D341Med (cell line): ENCODE measurements around the gene MYH9.
"Not testable (repeated sequence)": the region's sequence is repeated elsewhere in the genome, so short reads cannot be mapped to it uniquely, and the experiment has no call there.

Source experiments
- DNase-seq: peaks from one replicate; pipeline ENCODE4 v3.0.0; 2012; ENCODE audit warnings: low spot score

The MYH9 gene

DNA sequence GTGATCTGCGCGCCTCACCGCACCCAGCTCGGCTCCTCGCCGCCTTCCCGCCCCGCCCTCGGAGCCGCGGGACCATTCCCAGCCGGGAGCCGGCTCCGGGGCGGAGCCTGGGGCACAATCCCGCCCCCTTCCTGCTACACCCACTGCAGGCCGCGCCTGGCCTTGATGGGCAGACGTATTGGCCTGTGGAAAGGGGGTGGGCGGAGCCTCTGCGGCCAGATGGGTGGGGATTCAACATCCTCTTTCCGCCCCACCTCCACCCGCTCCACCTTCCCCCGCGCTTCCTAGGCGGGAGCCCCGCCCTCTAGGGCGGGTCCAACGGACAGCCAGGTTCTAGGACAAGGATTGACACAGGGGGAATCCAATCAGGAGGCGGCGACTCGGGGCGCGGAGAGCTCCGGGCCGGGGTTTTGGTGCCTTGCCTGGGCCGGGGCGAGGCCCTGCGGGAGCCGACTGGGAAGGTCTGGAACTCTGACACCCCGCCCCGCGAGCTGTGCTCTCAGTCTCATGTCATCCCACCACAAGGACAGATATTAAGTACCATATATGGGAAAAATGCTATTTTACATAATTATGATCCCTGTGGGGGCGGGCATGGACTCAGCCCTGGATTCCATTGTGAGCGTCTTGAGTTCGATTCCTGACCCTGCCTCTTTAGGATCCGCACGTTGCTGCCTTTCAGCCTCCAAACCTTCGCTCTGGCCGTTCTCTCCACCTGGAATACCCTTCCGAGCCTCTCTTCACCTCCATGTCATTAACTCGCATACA is at the start of gene MYH9:
Gene MYH9, minus strand, starts transcription at position 9 of the 768 bp plus-strand sequence. CDS start 38,731 bp downstream, outside the sequence.
- DNase-seq = peak; percentile 99

DNA sequence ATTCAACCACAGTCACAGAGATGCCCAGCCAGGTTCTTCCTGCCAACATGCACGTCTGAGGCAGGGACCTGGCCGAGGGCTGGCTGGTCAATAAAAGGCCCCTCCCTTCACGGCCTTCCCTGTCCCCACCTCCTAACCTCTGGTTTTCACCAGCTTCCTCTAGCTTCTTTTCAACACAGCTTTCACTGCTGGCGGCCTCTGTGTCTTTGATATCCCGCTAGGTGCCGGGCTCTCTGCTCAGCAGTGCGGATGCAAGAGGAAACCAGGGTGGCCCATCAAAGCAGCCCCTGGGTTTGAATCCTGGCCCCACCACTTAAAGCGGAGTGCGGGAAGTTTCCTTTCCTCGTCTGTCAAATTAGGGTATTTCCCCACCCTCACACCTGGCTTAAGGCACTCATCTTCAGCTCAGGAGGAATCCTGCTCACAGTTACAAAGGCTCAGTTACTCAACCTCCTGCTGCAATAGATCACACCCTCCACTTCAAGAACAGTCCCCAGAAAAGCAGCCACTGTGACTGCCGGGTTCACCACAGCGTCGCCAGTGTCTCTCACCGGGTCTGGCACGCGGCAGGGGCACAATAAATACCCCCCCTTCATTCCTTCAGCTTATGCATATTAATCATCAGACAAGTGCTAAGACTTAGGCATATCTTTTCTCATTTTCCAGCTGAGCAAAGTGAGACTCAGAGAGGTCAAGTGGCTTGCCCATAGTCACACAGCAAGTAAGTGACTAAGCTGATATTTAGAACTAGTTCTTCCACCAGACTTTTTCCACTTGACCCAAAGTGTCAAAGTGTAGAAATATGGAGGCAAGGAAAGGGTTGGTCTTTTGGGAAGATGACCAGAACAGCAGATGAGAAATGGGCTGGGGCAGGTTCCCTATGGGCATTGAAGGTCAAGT is 48.0 kb upstream of the MYH9 start:
- no peak for DNase-seq

DNA sequence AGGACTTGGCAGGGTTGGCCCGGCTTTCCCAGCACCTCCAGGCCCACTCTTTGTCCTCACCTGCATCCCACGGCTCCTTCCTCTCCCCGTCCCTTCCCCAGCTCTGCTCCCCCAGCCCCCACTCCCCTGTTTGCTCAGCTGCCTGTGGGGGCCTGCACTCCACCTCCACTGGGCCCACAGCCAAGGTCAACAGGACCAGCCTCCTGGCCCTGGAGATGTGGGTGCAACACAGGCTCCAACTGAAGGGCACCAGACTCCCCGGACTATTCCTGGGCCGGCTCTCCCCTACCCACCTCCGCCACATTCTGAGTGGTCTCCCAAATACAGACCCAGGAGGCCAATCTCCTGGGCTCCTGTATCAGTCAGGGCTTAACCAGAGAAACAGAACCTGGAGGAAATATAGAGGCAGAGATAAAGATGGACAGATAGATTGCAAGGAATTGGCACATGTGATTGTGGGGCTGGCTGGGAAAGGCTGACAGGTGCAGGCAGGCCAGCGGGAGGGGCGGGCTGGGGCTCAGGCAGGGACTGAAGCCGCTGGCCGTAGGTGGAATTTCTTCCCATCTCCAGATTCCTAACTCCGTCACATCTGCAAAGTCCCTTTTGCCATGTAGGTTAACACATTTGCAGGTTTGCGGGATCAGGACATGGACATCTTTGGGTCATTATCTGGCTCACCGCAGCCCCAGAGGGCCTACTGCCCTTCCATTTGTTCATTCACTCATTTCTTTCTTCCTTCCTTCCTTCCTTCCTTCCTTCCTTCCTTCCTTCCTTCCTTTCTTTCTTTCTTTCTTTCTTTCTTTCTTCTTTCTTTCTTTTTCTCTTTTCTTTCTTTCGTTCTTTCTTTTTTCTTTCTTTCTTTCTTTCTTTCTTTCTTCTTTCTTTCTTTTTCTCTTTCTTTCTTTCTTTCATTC is 45.8 kb upstream of the MYH9 start:
- no peak for DNase-seq

DNA sequence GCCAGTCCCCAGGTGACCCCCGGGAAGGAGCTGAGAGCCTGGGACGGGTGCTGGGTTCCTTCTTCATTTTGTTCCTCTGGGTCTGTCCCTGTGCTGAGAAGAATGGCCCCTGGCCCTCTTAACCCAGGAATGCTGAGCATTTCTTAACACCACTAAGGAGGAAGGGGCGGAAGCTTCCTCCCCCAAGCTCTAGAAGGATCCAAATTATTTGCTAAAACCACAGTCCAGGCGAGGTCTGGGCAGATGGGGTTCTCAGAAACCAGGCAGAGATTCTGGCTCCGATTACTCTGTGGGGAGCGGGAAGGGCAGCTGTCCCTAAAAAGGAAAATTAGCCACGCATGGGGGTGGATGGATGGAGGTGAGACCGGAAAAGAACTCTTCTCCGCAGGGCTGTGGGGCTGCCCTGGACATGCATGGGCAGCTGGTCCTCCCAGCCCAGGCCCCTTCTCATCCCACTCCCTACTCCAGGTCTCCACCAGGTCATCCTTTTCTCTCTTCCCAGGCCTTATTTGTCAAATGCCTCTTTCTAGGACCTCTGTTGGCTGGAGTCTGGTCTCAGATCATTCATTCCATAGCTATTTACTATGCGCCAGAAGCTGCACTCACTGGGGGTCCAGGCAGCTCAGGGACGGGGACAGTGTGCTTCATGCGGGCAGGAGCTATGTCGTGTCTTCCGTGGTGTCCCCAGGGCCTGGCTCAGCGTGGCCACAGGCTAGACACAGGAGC is 45.0 kb upstream of the MYH9 start:
- DNase-seq = no peak

DNA sequence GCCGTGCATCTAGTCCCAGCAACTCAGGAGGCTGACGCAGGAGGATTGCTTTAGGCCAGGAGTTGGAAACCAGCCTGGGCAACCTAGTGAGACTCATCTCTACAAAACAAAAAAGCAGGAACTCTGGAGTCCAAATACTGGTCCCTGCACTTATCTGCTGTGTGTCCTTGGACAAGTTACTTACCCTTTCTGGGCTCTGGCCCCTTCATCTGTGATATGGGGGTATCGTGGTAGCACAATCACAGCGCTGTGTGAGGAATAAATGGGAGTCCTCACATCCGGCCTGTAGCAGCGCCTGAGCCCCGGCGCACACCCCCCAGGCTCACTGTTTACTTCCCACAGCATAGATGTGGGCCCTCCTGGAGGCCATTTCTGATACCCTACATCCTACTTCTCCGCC is 44.2 kb upstream of the MYH9 start:
- no peak for DNase-seq

DNA sequence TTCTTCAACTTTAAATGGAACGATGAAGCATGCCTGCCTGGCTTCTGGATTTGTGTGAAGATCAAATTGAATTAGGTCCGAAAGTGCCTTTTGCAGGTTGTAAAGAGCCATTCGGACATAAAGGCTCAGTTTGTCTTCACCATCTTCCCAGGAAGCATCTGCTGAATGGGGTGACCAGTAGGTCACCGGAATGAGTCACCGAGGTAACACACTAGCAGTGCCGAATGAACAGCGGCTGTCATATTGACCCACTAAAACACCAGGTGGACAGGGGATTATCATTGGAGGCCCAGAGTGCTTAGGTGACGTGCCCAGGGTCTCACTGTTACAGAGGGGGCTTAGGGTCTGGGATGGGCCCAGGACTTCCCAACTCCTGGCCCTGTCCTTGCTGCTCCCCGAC is 43.1 kb upstream of the MYH9 start:
- DNase-seq = no peak

DNA sequence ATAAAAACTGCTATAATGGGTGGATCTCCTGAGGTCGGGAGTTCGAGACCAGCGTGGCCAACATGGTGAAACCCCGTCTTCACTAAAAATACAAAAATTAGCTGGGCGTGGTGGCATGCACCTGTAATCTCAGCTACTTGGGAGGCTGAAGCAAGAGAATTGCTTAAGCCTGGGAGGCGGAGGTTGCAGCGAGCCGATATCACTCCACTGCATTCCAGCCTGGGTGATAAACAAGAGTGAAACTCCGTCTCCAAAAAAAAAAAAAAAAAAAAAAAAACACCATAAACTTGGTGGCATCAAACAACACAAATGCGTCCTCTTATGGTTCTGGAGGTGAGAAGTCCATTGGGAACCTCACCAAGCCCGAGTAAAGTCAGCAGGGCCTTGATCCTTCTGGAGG is 40.2 kb upstream of the MYH9 start:
- DNase-seq = not testable (repeated sequence)

DNA sequence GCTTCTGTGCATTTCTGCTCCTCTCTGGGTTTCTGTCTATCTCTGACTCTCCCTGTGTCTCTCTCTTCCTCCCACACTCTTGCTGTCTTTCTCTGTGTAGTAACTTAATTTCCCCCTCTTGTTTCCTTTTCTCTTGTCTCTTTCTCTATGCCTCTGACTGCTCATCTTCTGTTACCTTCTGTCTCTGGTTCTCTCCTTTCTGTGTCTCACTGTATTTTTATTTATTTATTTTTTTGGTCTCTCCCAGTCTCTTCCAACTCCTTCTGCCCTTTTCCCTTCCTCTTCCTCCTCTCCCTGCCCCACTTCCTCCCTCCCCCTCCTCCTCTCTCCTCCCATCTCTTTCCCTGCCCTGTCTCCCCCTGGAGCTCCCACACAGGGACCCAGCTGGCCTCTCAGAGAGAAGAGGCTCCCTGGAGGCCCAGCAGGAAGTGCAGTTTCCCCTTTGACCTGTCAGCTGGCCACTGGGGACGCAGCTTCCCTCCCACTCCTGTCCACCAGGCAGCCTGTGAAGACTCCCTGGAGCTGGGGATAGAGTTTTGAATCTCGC is 38.3 kb upstream of the MYH9 start:
- DNase-seq = no peak

DNA sequence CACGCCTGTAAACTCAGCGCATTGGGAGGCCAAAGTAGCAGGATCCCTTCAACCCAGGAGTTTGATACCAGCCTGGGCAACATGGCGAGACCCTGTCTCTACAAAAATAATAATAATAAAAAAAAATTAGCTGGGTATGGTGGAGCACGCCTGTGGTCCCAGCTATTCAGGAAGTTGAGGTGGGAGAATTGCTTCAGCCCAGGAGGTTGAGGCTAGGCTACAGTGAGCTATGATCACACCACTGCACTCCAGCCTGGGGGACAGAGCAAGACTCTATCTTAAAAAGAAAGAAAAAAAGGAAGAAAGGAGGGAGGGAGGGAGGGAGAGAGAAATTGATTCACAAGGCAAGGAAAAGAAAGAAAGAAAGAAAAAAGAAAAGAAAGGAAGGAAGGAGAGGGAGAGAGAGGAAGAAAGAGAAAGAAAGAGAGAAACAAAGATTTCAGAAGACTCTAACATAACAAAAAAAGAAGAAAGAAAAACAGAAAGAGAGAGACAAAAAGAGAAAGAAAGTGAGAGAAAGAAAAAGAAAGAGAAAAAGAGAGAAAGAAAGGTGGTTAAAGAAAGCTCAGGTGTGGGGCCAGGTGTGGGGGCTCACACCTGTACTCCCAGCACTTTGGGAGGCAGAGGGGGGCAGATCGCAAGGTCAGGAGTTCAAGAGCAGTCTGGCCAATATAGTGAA is 37.3 kb upstream of the MYH9 start:
- DNase-seq = no peak

DNA sequence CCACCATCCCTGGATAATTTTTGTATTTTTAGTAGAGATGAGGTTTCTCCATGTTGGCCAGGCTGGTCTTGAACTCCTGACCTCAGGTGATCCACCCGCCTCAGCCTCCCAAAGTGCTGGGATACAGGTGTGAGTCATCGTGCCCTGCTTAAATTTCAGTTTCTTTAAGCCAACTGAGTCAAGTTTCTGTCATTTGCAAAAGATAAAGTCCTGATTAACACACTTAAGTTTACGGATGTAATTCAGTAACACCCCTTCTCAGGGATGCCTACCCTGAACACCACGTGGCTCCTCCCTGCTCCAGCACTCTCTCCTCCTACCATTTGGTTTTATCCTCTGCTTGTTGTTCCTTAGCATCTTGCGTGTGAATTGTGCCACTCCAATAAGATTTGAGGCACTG is 36.7 kb upstream of the MYH9 start:
- not testable (repeated sequence) for DNase-seq

DNA sequence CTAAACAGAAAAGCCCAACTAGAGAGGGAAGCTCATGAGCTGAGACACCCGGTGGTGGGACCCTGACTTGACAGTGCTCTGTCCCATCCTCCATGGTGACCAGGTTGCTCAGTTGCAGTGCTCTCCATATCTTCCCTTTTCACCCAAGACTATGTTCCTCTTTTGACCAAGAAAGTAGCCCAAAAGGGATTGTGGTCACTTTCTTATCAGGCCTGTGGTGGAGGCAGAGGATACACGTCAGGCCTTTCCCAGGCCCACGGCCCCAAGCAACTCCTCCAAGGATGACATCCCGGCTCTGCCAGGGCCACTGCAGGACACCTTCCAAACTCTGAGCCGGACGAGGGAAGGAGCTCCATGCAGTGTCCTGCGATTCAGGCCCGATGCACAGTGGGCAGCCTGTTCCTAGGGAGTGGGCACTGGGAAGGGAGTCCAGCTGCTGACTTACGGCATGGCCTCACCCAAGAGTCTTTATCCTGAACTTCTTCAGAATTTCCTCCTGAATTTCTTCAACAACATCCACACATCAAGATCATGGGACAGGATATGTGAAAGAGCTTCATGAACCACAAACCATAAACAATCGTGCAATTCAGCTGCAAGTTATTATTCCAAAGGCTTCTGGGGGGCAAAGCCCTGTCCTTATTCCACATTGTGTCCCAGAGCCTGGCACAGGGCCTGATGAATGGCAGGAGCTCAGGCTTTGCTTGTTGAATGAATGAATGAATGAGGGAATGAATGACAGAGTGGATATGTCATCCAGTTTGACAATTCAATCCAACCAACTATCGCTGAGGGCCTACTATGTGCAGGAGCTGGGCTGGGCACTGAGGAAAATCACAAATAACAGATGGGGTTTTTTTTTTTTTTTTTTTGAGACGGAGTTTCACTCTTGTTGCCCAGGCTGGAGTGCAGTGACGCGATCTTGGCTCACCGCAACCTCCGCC is 36.0 kb upstream of the MYH9 start:
- no peak for DNase-seq

DNA sequence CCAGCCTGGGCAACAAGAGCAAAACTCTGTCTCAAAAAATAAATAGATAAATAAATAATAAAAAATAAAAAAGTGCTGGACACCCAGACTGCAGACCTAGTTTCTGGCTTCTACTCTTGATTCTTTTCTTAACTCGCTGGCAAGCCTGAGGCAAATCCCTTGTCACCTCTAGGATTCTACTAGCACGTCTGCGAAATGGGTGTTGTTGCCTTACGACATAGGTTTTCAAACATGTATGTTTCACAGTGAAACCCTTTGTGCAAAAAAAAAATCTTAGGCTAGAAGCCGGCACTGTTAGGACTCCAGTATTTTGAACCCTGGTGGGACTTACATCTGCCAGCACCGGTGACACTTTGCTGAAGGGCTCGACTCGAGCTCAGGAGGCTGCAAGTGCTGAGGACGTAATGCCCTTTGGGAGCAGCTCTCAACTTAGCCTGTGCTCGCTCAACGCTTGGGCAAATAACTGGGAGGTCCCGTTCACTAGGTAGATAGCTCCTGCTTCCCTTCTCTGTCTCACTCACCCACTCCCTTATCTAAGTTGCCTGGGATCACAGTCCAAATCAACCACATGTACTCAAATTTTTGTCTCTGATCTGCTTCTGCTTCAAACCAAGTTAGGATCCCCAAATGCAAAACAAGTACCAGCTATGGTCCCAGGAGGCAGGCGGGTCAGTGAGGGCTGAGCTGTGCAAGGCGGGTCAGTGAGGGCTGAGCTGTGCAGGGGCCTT is 34.7 kb upstream of the MYH9 start:
- DNase-seq = no peak

DNA sequence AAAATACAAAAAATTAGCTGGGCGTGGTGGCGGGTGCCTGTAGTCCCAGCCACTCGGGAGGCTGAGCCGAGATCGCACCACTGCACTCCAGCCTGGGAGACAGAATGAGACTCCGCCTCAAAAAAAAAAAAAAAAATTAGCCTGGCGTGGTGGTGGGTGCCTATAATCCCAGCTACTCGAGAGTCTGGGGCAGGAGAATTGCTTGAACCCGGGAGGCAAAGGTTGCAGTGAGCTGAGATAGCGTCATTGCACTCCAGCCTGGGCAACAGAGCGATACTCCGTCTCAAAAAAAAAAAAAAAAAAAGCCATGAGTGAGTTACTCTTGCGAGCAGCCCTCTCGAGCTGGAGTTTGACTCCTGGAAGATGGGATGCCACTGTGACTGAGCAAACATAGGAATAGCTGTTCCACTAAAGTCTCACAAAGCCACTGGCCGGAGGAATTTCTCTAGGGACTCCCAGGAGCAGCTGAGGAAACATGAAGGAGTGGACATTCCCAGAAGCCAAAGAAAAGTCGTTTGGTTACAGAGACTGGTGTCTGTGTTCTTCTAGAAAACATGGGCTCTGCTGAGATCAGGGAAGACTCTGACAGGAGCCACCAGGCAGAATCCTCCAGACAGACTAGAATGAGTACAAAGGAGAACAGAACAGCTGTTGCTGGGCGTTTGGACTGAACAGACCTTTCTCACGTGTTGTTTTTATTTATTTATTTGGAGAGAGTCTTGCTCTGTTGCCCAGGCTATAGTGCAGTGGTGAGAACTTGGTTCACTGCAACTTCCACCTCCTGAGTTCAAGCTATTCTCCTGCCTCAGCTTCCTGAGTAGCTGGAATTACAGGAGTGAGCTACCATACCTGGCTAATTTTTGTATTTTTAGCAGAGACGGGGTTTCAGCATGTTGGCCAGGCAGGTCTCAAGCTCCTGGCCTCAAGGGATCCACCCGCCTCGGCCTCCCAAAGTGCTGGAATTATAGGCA is 32.4 kb upstream of the MYH9 start:
- no peak for DNase-seq

DNA sequence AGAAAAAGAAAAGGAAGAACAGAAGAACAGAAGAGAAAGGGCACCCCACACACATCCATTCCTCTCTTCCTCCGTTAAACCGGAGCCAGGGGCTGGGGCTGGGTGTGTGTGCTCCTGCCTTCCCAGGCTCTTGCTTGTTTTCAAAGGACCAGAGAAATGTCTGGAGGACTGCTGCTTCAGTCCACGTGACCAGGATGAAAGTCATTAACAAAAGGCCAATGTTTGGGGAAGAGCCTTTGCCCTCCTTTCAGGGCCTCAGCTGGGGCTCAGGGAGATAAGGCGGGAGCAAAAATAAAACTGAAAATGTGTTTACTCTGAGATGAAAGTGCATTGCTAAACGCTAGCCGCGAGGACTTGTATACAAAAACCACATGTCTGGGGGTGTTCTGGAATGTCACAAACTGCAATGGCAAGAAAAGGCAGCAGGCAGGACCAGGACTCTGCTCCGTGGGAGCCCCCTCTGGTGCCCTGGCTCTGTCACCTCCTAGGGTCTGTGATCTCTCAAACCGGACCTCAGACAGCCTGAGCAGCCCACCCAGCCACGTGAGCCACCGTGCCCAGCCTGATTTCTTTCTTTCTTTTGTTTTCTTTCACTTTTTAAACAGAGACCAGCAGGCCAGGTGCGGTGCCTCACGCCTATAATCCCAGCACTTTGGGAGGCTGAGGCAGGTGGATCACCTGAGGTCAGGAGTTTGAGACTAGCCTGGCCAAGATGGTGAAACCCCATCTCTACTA is 31.6 kb upstream of the MYH9 start:
- DNase-seq = no peak

DNA sequence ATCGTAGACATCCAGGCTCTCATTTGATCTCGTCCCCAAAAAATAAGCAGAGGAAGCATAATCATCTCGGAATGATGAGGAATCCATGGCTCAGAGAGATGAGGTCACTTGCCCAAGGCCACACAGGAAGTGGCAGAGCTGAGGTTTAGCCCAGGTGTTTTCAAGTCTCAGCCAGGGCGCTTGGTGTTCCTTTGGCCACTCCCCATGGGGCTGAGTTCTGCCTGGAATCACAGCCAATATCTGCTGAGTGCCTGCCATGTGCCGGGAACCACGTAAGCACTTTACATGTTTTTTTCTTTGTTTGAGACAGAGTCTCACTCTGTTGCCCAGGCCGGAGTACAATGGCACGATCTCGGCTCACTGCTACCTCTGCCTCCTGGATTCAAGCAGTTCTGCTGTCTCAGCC is 29.5 kb upstream of the MYH9 start:
- no peak for DNase-seq

DNA sequence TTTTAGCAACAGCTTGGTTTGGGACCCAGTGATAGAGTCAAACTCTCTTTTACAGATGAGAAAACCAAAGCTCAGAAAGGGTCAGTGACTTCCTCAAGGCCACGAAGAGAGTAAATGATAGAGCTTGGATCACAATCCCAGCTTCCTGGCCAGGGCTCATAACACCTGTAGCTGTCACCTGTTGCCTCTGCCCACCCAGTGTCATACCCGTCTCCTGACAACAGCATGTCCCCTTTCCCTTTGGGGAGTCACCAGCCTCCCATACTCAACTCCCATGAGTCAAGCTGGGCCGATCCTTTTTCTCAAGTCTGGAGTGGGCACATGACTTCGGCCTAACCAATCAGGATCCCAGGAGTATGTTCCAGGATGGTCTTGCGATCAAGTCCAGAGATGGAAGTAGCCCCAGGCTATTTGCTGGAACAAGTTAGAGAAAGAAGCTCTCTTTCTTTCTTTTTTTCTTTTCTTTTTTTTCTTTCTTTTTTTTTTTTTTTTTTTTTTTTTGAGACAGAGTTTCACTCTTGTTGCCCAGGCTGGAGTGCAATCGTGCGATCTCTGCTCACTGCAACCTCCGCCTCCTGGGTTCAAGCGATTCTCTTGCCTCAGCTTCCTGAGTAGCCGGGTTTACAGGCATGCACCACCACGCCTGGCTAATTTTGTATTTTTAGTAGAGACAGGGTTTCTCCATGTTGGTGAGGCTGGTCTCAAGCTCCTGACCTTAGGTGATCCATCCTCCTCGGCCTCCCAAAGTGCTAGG is 27.8 kb upstream of the MYH9 start:
- no peak for DNase-seq
